HG03521 (cell line): ENCODE measurements around the gene KEL.

Source experiments
- ATAC-seq: cut with Tn5 transposase; IDR thresholded peaks from one replicate; pipeline ENCODE4 v1.9.1; 2021; ENCODE audit warnings: mild to moderate bottlenecking, moderate library complexity; ENCODE audit not compliant: unreplicated experiment

KEL gene

GRCh38 chr7:142930126-142930730 lies 31.9 kb downstream of the KEL start:
- ATAC-seq, result no peak

- ATAC-seq, result no peak
These were observed 34.2 kb downstream of the KEL start for GRCh38 chr7:142927949-142928348.

- no peak for ATAC-seq
These were observed 34.9 kb downstream of the KEL start for GRCh38 chr7:142927085-142927745.

- no peak for ATAC-seq
These were observed 36.8 kb downstream of the KEL start for GRCh38 chr7:142925413-142925812.

GRCh38 chr7:142923391-142923790 lies 38.8 kb downstream of the KEL start:
- ATAC-seq, result no peak

- ATAC-seq, result no peak
These were observed 42.5 kb downstream of the KEL start for GRCh38 chr7:142919656-142920055.

- no peak for ATAC-seq
These were observed 43.3 kb downstream of the KEL start for GRCh38 chr7:142918901-142919300.

- ATAC-seq, result no peak
These were observed 44.7 kb downstream of the KEL start for GRCh38 chr7:142917447-142917846.

- ATAC-seq, result no peak
These were observed 45.7 kb downstream of the KEL start for GRCh38 chr7:142916508-142916907.

GRCh38 chr7:142915315-142915714 lies 46.8 kb downstream of the KEL start:
- ATAC-seq, result no peak

GRCh38 chr7:142914121-142914520 lies 48.0 kb downstream of the KEL start:
- no peak for ATAC-seq

- ATAC-seq, result no peak
These were observed 48.6 kb downstream of the KEL start for GRCh38 chr7:142913566-142913965.

- ATAC-seq, result no peak
These were observed 49.1 kb downstream of the KEL start for GRCh38 chr7:142913051-142913450.

GRCh38 chr7:142910481-142910880 lies 51.7 kb downstream of the KEL start:
- ATAC-seq, result no peak

- no peak for ATAC-seq
These were observed 52.1 kb downstream of the KEL start for GRCh38 chr7:142910031-142910433.

GRCh38 chr7:142908921-142909890 lies 53.0 kb downstream of the KEL start:
- no peak for ATAC-seq

GRCh38 chr7:142908290-142908689 lies 53.9 kb downstream of the KEL start:
- no peak for ATAC-seq

GRCh38 chr7:142906643-142907042 lies 55.5 kb downstream of the KEL start:
- no peak for ATAC-seq

GRCh38 chr7:142905759-142906158 lies 56.4 kb downstream of the KEL start:
- ATAC-seq, result no peak

- ATAC-seq, result no peak
These were observed 58.0 kb downstream of the KEL start for GRCh38 chr7:142904128-142904527.

- ATAC-seq, result no peak
These were observed 60.5 kb downstream of the KEL start for GRCh38 chr7:142901426-142902259.
